ENCODE measurements around the gene PYGM.

Gene PYGM

DNA sequence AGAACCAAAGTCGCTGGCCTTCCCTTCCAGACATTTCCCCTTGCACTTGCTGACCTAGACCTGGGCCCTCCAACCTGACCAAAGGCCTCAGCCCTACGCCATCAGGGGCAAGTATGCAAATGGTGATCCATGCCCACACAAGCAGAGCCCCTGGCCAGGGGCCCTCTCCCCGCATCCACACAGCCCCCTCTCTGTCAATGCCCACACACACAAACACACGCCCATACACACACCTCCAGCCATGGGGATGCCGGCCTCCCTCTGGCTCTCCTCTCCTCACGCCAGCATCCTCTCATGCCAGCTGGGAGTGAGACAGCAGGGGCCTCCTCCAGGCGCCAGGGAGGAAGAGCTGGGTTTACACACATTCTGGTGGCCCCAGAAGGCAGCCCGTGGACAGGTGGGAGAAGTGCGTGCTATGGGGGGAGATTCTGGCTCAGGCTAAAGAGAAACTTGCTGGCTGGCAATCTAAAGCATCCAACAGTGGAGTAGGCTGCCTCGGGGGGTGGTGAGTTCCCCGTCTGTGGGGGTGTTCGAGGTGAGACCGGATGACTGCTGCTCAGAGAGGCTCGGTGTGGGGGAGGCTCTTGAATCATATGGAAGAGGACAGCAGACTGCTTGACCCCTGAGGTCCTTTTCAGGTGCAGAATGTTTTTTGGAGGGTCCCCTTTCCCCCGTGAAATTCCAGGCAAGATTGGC lies 41.5 kb downstream of the PYGM start:
- Histone ChIP-seq H3K27me3 (peaks cover 99% of the 10 kb centered on the region), H3K9me3 (no peaks in the 10 kb centered on the region), H3K27ac (no peak overlapping the region), H3K4me1 (ENCODE audit: control insufficient read depth in 1 of 2, insufficient read depth in 1 of 2, low read depth in 1 of 2, low read length in 1 of 2) (peaks cover under 1 to 1% of the 10 kb centered on the region in 2 experiments), H3K4me3 (ENCODE audit: low read depth in 1 of 2, low read length in 1 of 2) (no peak overlapping the region), H3K36me3 (no peaks in the 10 kb centered on the region)
- TF ChIP-seq, protein P1, sequence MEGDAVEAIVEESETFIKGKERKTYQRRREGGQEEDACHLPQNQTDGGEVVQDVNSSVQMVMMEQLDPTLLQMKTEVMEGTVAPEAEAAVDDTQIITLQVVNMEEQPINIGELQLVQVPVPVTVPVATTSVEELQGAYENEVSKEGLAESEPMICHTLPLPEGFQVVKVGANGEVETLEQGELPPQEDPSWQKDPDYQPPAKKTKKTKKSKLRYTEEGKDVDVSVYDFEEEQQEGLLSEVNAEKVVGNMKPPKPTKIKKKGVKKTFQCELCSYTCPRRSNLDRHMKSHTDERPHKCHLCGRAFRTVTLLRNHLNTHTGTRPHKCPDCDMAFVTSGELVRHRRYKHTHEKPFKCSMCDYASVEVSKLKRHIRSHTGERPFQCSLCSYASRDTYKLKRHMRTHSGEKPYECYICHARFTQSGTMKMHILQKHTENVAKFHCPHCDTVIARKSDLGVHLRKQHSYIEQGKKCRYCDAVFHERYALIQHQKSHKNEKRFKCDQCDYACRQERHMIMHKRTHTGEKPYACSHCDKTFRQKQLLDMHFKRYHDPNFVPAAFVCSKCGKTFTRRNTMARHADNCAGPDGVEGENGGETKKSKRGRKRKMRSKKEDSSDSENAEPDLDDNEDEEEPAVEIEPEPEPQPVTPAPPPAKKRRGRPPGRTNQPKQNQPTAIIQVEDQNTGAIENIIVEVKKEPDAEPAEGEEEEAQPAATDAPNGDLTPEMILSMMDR (IDR thresholded peaks at IDR 0.05) = no peak

DNA sequence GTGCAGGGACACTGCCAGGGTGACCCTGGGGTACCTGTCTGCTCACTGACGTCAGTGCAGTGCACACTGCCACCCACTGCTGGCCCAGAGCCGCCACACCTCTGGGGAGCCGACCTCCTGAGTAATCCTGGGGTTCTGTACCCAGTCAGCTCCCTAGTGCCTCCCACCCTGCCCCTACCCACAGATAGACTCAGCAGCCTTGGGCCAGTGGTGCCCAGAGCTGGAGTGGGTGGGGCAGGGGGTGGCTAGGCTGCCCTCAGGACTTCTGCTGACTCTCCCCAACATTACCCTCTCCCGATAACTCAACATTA lies 42.6 kb downstream of the PYGM start:
- TF ChIP-seq, protein P1 (IDR thresholded peaks at IDR 0.05) = no peak
- Histone ChIP-seq H3K4me1 (ENCODE audit: control insufficient read depth in 1 of 2, insufficient read depth in 1 of 2, low read depth in 1 of 2, low read length in 1 of 2) (peaks cover 8 to 11% of the 10 kb centered on the region in 2 experiments), H3K4me3 (ENCODE audit: low read depth in 1 of 2, low read length in 1 of 2) (no peak overlapping the region), H3K9me3 (no peaks in the 10 kb centered on the region), H3K27me3 (peaks cover 100% of the 10 kb centered on the region), H3K27ac (no peak overlapping the region), H3K36me3 (no peaks in the 10 kb centered on the region)

DNA sequence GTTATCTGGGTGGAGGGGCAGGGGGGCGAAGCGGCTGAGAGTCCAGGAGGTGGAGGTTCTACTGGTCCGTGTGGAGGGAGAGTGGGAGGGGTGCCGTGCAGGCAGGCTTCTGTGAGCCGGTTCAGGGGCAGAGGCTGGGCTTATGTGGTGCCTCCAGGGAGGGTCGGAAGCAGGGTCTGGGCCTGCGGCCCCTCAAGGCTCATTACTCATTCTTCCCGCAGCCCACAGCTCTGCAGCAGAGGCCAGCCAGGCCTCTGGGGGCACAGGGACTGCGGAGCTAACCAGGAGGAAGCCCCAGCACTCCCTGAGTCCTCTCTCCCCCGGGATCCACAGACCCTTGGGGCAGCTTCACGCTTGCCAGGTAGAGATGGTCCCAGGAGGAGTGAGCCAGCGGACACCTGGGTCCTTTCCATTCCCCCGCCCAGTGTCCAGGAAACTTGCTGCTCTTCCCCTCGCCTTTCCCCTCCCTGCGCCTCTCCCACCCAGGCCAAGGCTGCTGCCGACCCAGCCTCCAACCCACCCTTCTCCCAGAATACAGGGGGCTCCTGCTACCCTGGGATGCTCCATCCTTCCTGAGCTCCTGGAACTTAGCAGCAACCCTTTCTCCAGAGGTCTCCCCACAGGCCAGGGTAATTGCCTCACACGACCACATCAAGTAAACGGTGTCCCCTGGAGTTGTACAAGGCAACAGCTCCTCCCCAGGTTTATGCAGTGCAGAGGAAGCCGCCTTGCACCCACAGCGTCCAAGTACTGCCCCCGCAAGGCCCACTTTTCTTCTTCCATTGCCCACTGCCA lies 43.1 kb downstream of the PYGM start:
- Histone ChIP-seq H3K36me3 (no peaks in the 10 kb centered on the region), H3K9me3 (no peaks in the 10 kb centered on the region), H3K4me1 (ENCODE audit: control insufficient read depth in 1 of 2, insufficient read depth in 1 of 2, low read depth in 1 of 2, low read length in 1 of 2) (peaks cover 8 to 14% of the 10 kb centered on the region in 2 experiments), H3K27me3 (peaks cover 100% of the 10 kb centered on the region), H3K4me3 (ENCODE audit: low read depth in 1 of 2, low read length in 1 of 2) (no peak overlapping the region), H3K27ac (no peak overlapping the region)
- TF ChIP-seq, protein P1 (IDR thresholded peaks at IDR 0.05) = no peak

DNA sequence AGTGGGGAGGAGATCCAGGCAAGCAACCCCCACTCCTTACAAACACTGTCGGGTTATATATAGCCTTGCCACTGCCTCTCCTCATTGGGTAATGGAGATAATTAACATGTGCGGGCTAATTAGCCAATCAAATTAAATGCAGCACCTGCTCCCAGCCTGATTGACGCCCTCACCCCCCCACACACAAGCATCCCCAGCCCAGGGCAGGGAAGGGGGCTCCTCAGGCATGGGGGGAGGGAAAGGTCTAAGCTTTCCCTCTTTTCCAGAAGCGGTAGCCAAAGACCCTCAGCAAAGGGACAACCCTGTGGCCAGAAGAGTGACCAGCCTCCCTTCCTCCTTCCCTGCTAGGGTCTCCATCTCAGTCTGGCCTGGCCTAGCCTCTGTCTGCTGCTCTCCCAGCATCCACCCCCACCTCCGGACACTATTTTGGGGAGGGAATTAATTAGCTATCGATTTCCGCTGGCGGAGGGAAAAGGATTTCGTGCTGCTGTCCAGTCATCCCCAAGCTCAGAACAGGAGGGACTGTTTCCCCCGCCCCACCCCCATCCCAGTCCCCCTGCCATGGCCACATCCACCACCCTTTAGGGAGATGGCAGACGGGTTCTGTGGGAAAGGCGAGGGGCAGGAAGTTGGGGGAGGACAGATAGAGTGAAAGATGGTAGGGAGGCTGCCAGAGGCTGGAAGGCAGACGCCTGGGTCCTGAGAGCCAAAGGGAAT lies 43.9 kb downstream of the PYGM start:
- H3K36me3 ChIP-seq = no peaks in the 10 kb centered on the region
- peaks cover 100% of the 10 kb centered on the region for H3K27me3 ChIP-seq
- no peak overlapping the region for H3K4me3 ChIP-seq (ENCODE audit: low read depth in 1 of 2, low read length in 1 of 2)
- no peak overlapping the region for H3K27ac ChIP-seq
- peaks cover 8 to 14% of the 10 kb centered on the region in 2 experiments for H3K4me1 ChIP-seq (ENCODE audit: control insufficient read depth in 1 of 2, insufficient read depth in 1 of 2, low read depth in 1 of 2, low read length in 1 of 2)
- TF ChIP-seq, protein P1 (IDR thresholded peaks at IDR 0.05) = no peak
- H3K9me3 ChIP-seq = no peaks in the 10 kb centered on the region

DNA sequence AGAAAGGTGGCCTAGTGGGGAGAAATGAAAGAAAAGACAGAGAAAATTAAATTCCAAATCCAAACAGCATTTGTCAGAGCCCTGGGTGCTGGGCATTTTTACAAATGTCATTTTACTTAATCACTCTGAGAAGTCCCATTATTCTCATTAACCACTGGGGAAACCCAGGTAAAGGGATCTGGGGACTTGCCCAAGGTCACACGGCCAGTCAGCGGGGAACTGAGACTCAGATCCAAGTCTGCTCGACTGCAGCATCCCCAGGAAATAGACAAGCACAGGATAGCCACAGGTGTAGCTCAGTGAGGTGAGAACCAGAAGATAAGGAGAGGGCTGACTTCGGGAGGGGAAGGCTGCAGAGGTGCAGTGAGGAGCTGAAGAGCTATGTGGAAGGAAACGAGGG lies 44.7 kb downstream of the PYGM start:
- Histone ChIP-seq H3K27me3 (peaks cover 100% of the 10 kb centered on the region), H3K4me1 (ENCODE audit: control insufficient read depth in 1 of 2, insufficient read depth in 1 of 2, low read depth in 1 of 2, low read length in 1 of 2) (peaks cover 8 to 14% of the 10 kb centered on the region in 2 experiments), H3K4me3 (ENCODE audit: low read depth in 1 of 2, low read length in 1 of 2) (no peak overlapping the region), H3K36me3 (no peaks in the 10 kb centered on the region), H3K27ac (no peak overlapping the region), H3K9me3 (no peaks in the 10 kb centered on the region)
- TF ChIP-seq, protein P1 (IDR thresholded peaks at IDR 0.05) = no peak

Measured in neutrophil (primary cell).